GM19452 (cell line): ENCODE results near the gene CCNK.

Experiments
- ATAC-seq: cut with Tn5 transposase; IDR thresholded peaks from one replicate; pipeline ENCODE4 v1.9.1; 2021; ENCODE audit not compliant: unreplicated experiment

CCNK gene

GRCh38 chr14:99532310-99532709 is 51.1 kb downstream of the CCNK start:
- no peak for ATAC-seq

DNA sequence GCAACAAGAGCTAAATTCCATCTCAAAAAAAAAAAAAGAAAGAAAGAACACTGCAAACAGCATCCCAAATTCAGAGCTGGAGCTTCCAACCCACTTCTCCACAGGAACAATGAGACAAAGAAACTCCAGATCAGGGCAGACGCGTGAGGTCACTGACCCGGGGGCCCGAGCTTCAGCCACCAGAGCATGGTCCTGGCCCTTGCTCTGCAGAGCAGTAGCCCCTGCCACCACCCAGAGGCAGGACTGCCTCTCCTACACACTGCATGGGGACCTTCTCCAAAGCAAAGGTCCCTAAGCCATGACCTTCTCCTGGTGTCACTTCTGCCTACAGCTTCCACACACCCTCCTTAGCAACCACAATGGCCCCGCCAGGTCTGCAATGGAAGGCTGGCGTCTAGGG is 53.1 kb downstream of the CCNK start:
- no peak for ATAC-seq

DNA sequence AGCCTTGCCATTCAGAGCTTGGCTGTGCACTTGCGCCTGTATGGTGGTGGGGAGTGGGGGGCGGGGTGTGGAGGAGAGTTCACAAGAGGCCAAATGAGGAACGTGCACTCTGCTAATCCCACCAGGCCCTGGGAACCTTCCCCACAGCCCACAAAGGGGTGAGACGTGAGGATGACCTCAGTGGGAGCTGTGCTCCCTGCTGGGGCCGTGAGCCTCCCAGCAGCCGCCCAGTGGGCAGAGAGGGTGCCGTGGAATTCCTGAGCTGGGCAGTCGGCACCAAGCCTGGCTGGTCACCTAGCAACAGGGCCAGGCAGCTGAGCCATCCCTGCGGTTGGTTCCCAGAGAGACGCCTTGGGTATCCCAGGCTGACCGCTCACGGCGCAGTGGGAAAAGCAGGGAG is 53.7 kb downstream of the CCNK start:
- ATAC-seq, result no peak

GRCh38 chr14:99535448-99535847 is 54.2 kb downstream of the CCNK start:
- ATAC-seq, result no peak

- no peak for ATAC-seq
These were observed 54.9 kb downstream of the CCNK start for GRCh38 chr14:99535908-99536778.

- ATAC-seq, result no peak
These were observed 56.2 kb downstream of the CCNK start for GRCh38 chr14:99537399-99537798.

GRCh38 chr14:99538275-99538674 is 57.1 kb downstream of the CCNK start:
- ATAC-seq, result no peak

- no peak for ATAC-seq
These were observed 57.5 kb downstream of the CCNK start for GRCh38 chr14:99538733-99539132.

DNA sequence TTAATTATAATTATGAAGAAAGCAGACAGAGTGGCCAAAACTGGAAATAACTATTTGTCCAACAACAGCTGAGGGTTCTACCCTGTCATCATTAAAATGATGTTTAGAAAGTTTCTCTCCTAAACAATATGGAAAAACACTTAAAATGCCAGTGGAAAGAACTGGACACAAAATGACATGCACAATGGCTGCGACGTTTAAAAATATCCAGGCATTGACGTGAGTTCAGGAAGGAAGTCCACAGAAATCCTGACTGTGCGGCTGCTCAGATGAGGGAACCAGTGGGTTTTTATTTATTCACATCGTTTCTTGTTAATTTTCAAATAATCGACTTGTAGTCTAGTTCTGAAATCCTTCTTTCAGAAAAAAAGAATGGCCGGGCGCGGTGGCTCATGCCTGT is 58.3 kb downstream of the CCNK start:
- no peak for ATAC-seq

DNA sequence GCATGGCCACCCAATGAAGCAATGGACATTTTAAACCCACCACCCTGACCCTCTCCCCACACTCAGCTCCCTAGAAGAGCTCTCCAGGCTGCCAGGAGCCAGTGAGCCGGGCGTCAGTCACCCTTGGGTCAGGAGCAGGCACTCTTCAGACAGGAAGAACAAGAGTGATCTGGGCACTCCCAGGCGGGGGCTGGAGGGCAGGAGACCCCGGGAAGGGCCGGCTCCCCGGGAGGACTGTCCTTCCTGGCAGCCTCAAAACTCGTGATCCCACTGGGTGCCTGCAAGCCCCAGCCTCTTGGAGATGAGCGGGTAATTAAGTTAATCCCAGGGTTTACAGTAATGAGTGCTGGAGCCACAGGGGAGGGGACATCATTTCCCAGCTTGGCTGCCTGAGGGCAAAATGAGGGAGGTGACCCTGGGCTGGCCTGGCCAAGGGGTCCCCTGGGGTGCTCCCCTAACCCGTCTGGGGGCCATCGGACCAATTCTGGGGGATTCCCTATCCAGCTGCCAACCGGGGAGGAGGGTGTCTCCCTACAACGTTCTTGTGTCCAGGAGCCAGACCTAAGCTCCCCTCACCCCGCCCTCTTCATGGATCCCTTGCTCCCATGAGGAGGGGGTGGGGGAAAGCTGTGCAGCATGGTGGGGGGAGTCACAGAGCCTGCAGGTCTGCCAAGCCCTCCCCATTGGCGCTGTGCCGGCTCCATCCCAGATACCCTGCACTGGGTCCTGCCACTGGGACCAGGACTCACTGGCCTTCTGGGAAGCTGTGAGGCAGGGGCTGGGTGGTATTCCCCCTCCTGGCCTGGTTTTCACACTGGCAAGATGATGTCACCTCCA is 59.2 kb downstream of the CCNK start:
- no peak for ATAC-seq

DNA sequence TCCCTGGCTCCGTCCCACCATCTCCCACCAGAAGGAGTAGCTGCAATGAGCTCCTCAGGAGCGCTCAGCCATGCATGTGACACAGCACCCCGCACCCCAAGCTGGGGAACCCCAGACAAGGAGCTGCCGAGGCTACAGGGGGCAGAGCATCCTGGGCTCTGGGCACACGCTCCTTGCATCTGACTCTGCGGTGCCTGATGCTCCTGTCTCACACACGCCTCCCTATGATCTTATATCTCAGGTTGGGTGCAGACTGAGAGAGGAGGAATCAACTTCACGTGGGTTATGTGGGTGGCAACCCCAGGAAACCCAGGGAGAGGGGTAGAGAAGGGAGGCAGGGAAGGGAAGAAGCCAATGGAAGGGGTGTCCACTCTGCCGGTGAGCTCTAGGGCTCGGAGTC is 60.0 kb downstream of the CCNK start:
- no peak for ATAC-seq

- no peak for ATAC-seq
These were observed 60.7 kb downstream of the CCNK start for GRCh38 chr14:99541677-99542470.

DNA sequence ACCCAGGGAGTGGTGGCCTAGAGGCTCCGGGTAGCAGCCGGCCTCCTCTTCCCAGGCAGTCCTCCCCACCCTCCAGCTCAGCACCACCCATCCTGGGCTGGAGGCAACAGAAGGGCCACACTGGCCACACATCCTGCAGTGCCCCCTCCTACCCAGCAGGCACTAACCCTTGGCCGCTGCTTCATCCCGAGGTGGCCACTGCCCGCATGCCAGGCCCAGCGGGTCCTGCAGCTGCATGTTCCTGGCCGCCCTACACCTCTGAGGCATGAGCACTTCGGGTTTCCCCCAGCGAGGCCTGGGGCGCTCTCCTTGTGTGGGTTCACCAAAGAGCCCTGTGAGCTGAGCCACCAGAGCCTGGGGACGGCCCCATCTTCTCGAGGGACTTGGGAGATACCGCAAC is 61.4 kb downstream of the CCNK start:
- no peak for ATAC-seq

DNA sequence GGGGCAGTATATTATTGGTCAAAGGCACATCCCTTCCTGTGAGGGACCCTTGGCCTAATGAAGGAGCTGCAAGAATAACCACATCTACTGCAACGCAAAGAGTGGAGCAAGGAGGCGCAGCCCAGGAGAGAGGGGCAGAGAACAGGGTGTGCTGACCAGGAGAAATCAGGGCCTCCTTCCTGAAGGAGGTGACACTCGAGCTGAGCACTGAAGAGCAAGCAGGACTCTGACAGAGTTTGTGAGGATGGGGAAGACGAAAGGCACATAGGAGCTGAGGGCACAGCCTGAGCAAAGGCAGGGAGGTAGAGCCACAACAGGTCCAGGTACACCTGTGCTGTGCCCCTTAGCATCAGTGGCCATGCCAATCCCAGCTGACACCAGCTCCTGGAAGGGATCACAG is 62.2 kb downstream of the CCNK start:
- no peak for ATAC-seq

- no peak for ATAC-seq
These were observed 62.8 kb downstream of the CCNK start for GRCh38 chr14:99543985-99544384.

- no peak for ATAC-seq
These were observed 63.8 kb downstream of the CCNK start for GRCh38 chr14:99544991-99545390.

DNA sequence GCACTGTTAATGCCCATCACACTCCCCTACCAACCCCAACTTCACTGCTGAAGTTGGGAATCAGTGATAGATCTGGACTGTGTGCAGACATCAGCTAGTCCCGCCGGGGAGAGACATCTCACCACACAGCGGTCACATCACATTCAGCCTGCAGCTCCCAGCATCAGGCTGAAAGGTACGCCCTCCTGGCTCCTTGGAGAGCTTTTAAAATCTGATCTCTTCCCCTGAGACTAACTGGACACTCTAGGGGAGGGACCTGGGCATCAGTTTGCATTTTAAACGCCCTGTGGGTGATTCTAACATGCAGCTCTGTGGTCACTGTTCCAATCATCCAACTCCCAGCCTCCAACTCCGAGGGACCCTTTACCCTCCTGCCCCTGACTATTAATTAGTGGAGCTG is 64.4 kb downstream of the CCNK start:
- no peak for ATAC-seq

DNA sequence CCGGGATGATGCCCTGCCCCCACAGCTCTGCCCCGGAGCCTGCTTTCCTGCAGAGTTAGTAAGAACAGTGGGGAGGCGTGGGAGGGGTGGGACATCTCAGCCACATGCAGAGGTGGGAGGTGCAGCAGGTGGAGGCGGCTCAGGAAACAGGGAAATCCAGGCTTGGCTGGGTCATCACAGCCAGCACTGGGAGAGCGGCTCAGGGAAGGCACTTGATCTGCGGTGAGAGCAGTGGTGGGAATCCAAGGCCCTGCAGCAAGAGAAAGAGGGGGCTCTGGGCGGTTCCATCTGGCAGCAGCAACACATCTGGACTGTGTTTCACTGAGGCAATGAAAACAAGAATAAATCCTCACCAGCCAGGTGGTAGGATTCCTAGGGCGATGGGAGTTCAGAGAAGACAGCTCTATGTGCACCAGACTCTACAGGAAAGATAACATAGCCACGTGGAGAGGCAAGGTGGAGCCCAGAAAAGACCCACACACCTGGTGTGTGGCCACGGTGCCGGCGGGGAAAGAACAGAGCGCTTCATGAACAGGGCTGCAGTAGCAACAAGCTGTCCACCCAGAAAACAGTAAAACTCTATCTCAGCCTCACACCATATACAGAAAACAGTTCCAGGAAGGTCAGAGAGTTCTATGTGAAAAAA is 65.1 kb downstream of the CCNK start:
- no peak for ATAC-seq

DNA sequence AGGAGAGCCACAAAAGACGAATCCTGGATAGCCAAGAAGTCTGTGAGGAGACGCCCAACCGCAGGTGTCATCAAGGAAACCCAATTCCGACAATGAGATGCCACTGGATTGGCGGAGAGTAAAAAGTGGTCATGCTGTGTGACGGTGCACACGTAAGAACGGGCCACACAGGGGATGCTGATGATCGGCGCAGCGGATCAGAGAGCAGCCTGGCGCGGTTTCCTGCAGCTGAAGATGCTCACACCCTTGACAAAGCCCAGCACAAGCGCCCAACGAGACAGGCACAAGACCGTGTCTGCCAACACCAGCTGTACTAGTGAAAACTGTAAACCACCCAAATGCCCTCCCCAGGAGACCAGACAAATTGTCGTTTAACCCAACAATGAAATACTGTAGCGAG is 67.0 kb downstream of the CCNK start:
- ATAC-seq, result no peak

- ATAC-seq, result no peak
These were observed 67.8 kb downstream of the CCNK start for GRCh38 chr14:99548871-99549515.
